Neural cell (in vitro differentiated cells): Measurements from ENCODE around the gene CAVIN1.
"Not testable (repeated sequence)": the region's sequence is repeated elsewhere in the genome, so short reads cannot be mapped to it uniquely, and the experiment has no call there.

Source experiments
- EP300 ChIP-seq: fragments of 450-650 bp; conservative IDR thresholded peaks from 2 replicates; pipeline ENCODE4 v1.6.1; 2014; ENCODE audit warnings: antibody characterized with exemption, mild to moderate bottlenecking, moderate library complexity; ENCODE audit not compliant: poor library complexity, severe bottlenecking
- TF ChIP-seq, protein P1 (sequence below): fragments of 450-650 bp; IDR thresholded peaks from 2 replicates; pipeline ENCODE4 v1.5.1; 2014; ENCODE audit warnings: antibody characterized with exemption, mild to moderate bottlenecking, moderate library complexity; ENCODE audit not compliant: poor library complexity, severe bottlenecking

GRCh38 chr17:42449176-42449575 is 26.1 kb upstream of the CAVIN1 start:
- TF ChIP-seq, protein P1, sequence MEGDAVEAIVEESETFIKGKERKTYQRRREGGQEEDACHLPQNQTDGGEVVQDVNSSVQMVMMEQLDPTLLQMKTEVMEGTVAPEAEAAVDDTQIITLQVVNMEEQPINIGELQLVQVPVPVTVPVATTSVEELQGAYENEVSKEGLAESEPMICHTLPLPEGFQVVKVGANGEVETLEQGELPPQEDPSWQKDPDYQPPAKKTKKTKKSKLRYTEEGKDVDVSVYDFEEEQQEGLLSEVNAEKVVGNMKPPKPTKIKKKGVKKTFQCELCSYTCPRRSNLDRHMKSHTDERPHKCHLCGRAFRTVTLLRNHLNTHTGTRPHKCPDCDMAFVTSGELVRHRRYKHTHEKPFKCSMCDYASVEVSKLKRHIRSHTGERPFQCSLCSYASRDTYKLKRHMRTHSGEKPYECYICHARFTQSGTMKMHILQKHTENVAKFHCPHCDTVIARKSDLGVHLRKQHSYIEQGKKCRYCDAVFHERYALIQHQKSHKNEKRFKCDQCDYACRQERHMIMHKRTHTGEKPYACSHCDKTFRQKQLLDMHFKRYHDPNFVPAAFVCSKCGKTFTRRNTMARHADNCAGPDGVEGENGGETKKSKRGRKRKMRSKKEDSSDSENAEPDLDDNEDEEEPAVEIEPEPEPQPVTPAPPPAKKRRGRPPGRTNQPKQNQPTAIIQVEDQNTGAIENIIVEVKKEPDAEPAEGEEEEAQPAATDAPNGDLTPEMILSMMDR, result not testable (repeated sequence)
- TF ChIP-seq EP300, result not testable (repeated sequence)
